Psoas muscle (tissue), 8 donors: ENCODE results near the gene TRAPPC10. TPM values are rescaled to one million over a fixed set of nuclear protein-coding genes. Genes with fewer than 3 reads are reported as not detected.

Source experiments
- ATAC-seq, 4 donors: fragments of 200-7000 bp; cut with Tn5 transposase; one replicate each; pipeline ENCODE4 v1.9.1; 2020; ENCODE audit warnings: moderate library complexity in 3 of 4, mild to moderate bottlenecking in 2 of 4
- DNase-seq, 2 donors: peaks; one replicate each; pipeline ENCODE4 v3.0.0-alpha.2; 2020
- H3K27ac ChIP-seq: fragments of 200-600 bp; one replicate; pipeline ENCODE4 v1.8.0; 2022
- H3K27me3 ChIP-seq, 3 donors: fragments of 200-600 bp in 1 of 3; one replicate each; pipeline versions ENCODE4 v1.6.1 to v1.8.0; 2013 to 2022; ENCODE audit warnings: low read length in 2 of 3, mild to moderate bottlenecking in 2 of 3, moderate library complexity in 1 of 3; ENCODE audit not compliant: insufficient read depth in 3 of 3
- H3K36me3 ChIP-seq, 2 donors: fragments of 200-600 bp in 1 of 2; one replicate each; pipeline versions ENCODE4 v1.6.1 to v1.8.0; 2013 to 2022; ENCODE audit warnings: low read depth in 1 of 2, mild to moderate bottlenecking in 1 of 2, moderate library complexity in 1 of 2; ENCODE audit not compliant: insufficient read depth in 1 of 2
- H3K4me1 ChIP-seq: fragments of 200-600 bp; one replicate; pipeline ENCODE4 v1.8.0; 2022
- H3K4me3 ChIP-seq: fragments of 200-600 bp; one replicate; pipeline ENCODE4 v1.8.0; 2022; ENCODE audit warnings: mild to moderate bottlenecking
- H3K9me3 ChIP-seq: fragments of 200-600 bp; one replicate; pipeline ENCODE4 v1.8.0; 2022
- WGBS, 3 donors: extraction: QIAGEN DNeasy Blood & Tissue Kit; methylation state at CpG; one replicate each; pipeline versions ENCODE4 v1.1.6 to v1.1.7; 2013; 5-methylcytosine and 5-hydroxymethylcytosine counted together
- intact Hi-C, 2 donors: fragments of 100-400 bp; cut with DNase I; formaldehyde crosslinking; loops; one replicate each; pipeline versions ENCODE4 v1.11.0 to v1.14.2; 2022
- polyA plus RNA-seq, 3 donors: library from polyadenylated mRNA; stranded (reverse); fragments of 200-250 nt; gene quantifications; one replicate each; pipeline ENCODE4 v1.2.3, GENCODE V29; 2013
- total RNA-seq, 4 donors: library from RNA; stranded (reverse); fragmentation: NEBNext Ultra II Directional in 2 of 4; extraction: Animal tissue kit (Norgen Biotek cat#: 25700) in 2 of 4; gene quantifications; one replicate each; pipeline versions ENCODE4 v1.2.1 to v1.2.4, GENCODE V29; 2021 to 2023
- TF ChIP-seq, protein P1 (sequence below): fragments of 200-600 bp; IDR thresholded peaks from one replicate; pipeline ENCODE4 v1.8.0; 2022; ENCODE audit warnings: antibody characterized with exemption
- donor health status: healthy with polysubstance abuse.
- donor health status: DM: no; HTN: no; CAD: no; lungs with moderate emphysema.
- donor health status: Bipolar disorder and iron deficiency.
- donor health status: healthy.
- donor health status: DM: yes; HTN: yes; CAD: no.
- donor health status: DM: no; HTN: no; CAD: no.
- donor health status: DM: no; HTN: no; CAD: no.
- donor health status: DM: yes; HTN: yes; CAD: no.

The TRAPPC10 gene
- total and polyA plus RNA-seq, 7 donors = 6.4 to 22.2 (median 20.0) TPM

DNA sequence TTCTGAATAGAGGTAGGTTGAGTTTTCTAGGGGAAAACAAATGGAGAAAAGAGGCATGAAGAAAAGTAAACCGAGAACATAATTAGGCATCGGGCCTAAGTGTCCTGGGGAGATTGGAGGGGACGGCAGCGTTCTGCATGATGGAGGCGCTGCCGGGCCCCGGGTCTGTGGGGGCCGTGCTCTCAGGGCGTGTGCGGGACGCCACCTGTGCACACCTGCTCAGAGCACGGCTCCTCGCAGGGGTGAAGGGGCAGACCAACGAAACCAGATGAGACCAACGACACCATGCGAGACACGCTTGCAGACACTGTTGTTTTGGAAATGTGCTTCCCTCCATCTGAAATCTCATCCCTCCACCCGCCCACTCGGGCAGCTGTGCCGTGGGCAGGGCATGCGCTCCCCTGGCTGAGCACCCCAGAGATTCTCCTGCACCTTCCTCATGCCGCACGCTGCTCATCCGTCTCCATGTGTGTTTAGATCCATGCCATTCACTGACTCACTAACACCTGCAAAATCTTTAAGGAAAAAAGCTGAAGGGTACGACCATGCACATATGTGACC is 28.2 kb upstream of the TRAPPC10 start:
- no peak overlapping the region for H3K27ac ChIP-seq
- TF ChIP-seq, protein P1, sequence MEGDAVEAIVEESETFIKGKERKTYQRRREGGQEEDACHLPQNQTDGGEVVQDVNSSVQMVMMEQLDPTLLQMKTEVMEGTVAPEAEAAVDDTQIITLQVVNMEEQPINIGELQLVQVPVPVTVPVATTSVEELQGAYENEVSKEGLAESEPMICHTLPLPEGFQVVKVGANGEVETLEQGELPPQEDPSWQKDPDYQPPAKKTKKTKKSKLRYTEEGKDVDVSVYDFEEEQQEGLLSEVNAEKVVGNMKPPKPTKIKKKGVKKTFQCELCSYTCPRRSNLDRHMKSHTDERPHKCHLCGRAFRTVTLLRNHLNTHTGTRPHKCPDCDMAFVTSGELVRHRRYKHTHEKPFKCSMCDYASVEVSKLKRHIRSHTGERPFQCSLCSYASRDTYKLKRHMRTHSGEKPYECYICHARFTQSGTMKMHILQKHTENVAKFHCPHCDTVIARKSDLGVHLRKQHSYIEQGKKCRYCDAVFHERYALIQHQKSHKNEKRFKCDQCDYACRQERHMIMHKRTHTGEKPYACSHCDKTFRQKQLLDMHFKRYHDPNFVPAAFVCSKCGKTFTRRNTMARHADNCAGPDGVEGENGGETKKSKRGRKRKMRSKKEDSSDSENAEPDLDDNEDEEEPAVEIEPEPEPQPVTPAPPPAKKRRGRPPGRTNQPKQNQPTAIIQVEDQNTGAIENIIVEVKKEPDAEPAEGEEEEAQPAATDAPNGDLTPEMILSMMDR = no peak
- intact Hi-C loops = no loop called here
- H3K27me3 ChIP-seq = no peaks in the 10 kb centered on the region
- no peak overlapping the region for H3K4me3 ChIP-seq
- H3K9me3 ChIP-seq = no peaks in the 10 kb centered on the region
- DNase-seq (no peak), ATAC-seq (no peak)
- WGBS, 3 donors = 78 to 85% (median 82%) methylated on average over 24 to 25 of the region's 25 CpGs
- no peaks in the 10 kb centered on the region for H3K4me1 ChIP-seq
- H3K36me3 ChIP-seq = peaks cover 5 to 42% of the 10 kb centered on the region in 2 donors

DNA sequence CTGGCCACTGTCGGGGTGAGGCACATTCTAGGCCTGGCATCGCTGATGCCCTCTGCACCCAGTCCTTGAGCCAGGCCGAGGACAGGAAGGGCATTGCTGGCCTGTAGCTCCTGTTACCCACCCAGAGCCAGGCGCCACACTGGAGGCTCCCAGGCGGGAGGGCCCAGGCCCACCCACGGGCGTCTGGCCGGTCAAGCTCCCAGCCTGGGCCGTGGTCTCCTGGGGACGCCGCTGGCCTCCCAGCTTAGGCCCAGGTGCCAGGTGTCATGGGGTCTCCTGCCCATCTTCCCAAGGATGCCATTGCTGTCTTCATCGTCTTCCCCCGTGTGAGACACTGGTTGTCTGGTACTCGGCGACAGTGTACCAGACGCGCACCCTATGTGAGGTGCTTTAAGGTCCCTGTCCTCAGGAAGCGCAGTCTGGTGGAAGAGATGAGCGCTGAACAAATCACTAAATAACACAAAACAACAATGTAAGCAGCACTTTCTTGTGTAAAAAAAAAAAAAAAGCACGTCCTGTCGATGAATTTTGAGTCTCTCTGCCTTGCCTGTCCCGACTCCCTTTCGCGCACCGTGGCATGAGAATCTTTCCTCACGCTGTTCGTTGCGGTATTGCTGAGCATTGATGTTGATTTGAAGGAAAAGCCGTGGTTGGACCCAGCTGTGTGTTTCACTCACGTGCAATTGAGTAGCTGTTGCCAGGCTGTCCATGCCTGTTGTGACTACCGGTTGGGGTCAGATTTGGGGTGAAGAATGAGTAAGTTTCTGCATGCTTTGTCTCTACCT is 27.0 kb upstream of the TRAPPC10 start:
- H3K4me3 ChIP-seq = no peak overlapping the region
- 63 to 77% (median 68%) methylated on average over 30 to 31 of the region's 31 CpGs for WGBS, 3 donors
- ATAC-seq (peak in 3 of 4 donors; percentile 8 to 31 (median 10)), DNase-seq (peak in 1 of 2 donors; percentile 46)
- H3K27ac ChIP-seq = no peak overlapping the region
- peaks cover 5 to 35% of the 10 kb centered on the region in 2 donors for H3K36me3 ChIP-seq
- intact Hi-C loops = no loop called here
- TF ChIP-seq, protein P1 = no peak
- no peaks in the 10 kb centered on the region for H3K4me1 ChIP-seq
- H3K27me3 ChIP-seq = no peaks in the 10 kb centered on the region
- H3K9me3 ChIP-seq = no peaks in the 10 kb centered on the region

DNA sequence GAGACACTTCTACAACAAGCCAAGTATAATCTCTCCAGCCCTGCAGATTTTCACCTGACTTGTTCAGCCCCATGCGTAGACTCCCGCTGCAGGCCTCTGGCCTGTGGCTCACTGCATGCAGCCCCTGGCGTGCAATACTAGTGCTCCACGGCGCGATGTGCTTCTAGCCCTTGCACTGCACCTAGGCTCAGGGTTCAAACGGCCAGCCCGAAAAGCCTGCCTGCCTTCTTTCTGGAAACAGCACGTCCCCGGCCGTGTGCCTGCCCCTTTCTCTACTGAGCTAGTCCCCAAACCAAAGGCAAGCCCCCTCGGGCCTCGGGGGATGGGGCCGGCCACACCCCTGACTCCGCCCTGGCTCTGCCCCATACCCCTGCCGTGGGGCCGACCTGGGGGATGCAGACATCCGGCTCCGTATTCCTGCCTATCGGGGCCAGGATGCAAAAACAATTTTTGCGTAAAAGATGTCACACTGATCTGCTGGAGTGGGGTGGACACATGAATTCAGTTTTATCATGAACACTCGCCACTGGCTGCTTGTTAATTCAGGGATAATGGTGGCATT is 26.3 kb upstream of the TRAPPC10 start:
- H3K27ac ChIP-seq = no peak overlapping the region
- TF ChIP-seq, protein P1 = no peak
- no peaks in the 10 kb centered on the region for H3K27me3 ChIP-seq
- H3K9me3 ChIP-seq = no peaks in the 10 kb centered on the region
- DNase-seq (no peak), ATAC-seq (peak in 2 of 4 donors; percentile 18 to 31)
- no peak overlapping the region for H3K4me3 ChIP-seq
- intact Hi-C loops = no loop called here
- 14 to 21% (median 20%) methylated on average over 22 of the region's 22 CpGs for WGBS, 3 donors
- H3K36me3 ChIP-seq = peaks cover 5 to 29% of the 10 kb centered on the region in 2 donors
- no peaks in the 10 kb centered on the region for H3K4me1 ChIP-seq

DNA sequence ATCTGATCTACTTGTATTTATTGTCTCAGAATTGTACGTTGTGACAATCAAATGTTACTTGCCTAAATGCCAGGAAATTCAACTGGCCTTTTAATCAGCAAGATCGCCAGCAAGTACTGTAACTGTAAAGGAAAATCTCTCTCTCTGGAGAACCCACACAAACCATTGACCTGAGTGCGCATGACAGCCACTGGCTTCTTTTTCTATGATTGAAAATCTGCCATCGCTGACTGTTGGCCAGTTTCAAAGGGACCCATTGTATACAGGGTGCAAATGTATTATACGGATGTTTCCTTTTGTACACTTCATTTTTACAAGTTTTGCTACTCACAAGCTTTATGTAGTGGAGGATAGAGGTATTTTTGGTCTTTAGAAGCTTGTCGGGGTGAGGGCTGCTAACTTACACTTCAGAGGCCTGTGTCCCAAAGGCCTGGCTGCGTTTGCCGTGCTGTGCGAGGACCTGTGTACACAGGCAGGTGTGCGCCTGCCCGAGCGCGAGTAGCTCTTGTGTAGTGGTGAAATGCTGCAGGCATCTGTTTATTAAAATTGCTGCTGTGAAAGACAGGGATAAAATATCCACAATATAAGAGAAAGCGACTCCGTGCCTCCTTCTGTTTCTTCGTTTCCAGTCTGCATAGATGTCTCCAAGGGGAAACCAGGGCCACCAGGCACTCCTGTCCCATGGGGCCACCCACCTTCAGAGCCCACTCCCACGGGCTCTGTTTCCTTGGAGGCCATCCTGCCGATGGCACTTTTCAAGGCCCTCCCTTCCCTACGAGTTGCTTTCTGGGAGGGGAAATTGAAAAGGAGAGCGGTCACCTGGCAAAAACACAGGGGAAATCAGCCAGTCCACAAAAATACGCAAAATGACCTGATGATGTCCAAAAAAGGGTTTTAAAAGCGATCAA is 25.3 kb upstream of the TRAPPC10 start:
- Histone ChIP-seq H3K27me3 (no peaks in the 10 kb centered on the region), H3K27ac (no peak overlapping the region), H3K36me3 (peaks cover 2 to 19% of the 10 kb centered on the region in 2 donors), H3K9me3 (no peaks in the 10 kb centered on the region), H3K4me3 (no peak overlapping the region), H3K4me1 (no peaks in the 10 kb centered on the region)
- 63 to 70% (median 64%) methylated on average over 22 of the region's 22 CpGs for WGBS, 3 donors
- peak in 1 of 4 donors; percentile 3 for ATAC-seq
- TF ChIP-seq, protein P1 = no peak
- intact Hi-C loops = no loop called here
- DNase-seq = peak in 1 of 2 donors; percentile 26
